Measurements from ENCODE around the gene TECTA. TPM values are rescaled to one million over a fixed set of nuclear protein-coding genes. Genes with fewer than 3 reads are reported as not detected.

TECTA gene
- total RNA-seq, 1 experiment from 2014 or later: 0.37 TPM

DNA sequence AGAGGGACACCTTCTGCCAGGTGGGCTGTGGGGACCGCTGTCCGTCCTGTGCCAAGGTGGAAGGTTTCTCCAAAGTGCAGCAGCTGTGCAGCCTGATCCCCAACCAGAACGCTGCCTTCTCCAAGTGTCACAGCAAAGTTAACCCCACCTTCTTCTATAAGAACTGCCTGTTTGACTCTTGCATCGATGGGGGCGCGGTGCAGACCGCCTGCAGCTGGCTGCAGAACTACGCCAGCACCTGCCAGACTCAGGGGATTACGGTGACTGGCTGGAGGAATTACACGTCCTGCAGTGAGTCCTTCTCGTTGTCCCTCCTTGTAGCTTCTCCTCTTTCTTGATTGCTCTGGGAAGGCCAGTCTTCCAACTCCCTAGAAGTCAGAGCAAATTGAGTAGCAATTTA lies 44.8 kb downstream of the TECTA start:
- H3K4me3 Mint-ChIP-seq: no peak overlapping the region
- H3K27me3 Mint-ChIP-seq (ENCODE audit: low read depth): no peaks in the 10 kb centered on the region; the same call in 1 of the 2 replicates
- TF ChIP-seq, protein P1, sequence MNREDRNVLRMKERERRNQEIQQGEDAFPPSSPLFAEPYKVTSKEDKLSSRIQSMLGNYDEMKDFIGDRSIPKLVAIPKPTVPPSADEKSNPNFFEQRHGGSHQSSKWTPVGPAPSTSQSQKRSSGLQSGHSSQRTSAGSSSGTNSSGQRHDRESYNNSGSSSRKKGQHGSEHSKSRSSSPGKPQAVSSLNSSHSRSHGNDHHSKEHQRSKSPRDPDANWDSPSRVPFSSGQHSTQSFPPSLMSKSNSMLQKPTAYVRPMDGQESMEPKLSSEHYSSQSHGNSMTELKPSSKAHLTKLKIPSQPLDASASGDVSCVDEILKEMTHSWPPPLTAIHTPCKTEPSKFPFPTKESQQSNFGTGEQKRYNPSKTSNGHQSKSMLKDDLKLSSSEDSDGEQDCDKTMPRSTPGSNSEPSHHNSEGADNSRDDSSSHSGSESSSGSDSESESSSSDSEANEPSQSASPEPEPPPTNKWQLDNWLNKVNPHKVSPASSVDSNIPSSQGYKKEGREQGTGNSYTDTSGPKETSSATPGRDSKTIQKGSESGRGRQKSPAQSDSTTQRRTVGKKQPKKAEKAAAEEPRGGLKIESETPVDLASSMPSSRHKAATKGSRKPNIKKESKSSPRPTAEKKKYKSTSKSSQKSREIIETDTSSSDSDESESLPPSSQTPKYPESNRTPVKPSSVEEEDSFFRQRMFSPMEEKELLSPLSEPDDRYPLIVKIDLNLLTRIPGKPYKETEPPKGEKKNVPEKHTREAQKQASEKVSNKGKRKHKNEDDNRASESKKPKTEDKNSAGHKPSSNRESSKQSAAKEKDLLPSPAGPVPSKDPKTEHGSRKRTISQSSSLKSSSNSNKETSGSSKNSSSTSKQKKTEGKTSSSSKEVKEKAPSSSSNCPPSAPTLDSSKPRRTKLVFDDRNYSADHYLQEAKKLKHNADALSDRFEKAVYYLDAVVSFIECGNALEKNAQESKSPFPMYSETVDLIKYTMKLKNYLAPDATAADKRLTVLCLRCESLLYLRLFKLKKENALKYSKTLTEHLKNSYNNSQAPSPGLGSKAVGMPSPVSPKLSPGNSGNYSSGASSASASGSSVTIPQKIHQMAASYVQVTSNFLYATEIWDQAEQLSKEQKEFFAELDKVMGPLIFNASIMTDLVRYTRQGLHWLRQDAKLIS (CRISPR knock-in tag; IDR thresholded peaks at IDR 0.05; ENCODE audit: borderline replicate concordance): no peak
- TF ChIP-seq RELA (CRISPR knock-in tag; IDR thresholded peaks at IDR 0.05; ENCODE audit: borderline replicate concordance): no peak
- 0 out of 2 replicates have a peak, but pooled peaks cover 2% of the 10 kb centered on the region for H3K4me1 Mint-ChIP-seq
- POLR2A ChIA-PET: no interaction called here
- DNase-seq (ENCODE audit: low spot score): no peak
- no peak overlapping the region for H3K27ac Mint-ChIP-seq
- CTCF ChIA-PET: no interaction called here
- ATAC-seq: no peak
- H3K36me3 Mint-ChIP-seq: no peaks in the 10 kb centered on the region
- no peaks in the 10 kb centered on the region for H3K9me3 Mint-ChIP-seq

DNA sequence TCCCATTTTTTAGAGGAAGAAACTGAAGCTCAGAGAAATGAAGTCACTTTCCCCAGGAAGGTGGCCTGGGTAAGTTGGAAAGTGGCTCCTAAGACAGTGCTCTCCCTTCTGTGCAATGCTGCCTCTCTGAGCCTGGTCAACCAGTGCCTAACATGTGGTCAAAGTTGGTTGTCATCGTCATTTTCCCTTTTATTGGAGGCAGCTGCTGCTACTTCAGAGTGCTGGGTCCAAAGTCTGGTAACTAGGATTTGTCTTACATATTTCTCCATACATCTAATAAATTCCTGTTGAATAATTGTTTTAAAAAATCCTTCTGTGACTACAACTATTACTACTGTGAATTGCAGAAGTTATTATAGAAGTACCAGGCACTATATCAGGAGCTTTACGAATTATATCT lies 48.1 kb downstream of the TECTA start:
- no peak for DNase-seq (ENCODE audit: low spot score)
- no peak for ATAC-seq
- H3K27me3 Mint-ChIP-seq (ENCODE audit: low read depth): no peaks in the 10 kb centered on the region
- ChIA-PET POLR2A (no interaction called here), CTCF (interaction anchor here (1.1 to 2.3 kb wide), 2 partner anchors 45 to 46 kb away, joined by 3 to 7 read pairs; no protein-coding TSS in a partner anchor)
- TF ChIP-seq, protein P2, sequence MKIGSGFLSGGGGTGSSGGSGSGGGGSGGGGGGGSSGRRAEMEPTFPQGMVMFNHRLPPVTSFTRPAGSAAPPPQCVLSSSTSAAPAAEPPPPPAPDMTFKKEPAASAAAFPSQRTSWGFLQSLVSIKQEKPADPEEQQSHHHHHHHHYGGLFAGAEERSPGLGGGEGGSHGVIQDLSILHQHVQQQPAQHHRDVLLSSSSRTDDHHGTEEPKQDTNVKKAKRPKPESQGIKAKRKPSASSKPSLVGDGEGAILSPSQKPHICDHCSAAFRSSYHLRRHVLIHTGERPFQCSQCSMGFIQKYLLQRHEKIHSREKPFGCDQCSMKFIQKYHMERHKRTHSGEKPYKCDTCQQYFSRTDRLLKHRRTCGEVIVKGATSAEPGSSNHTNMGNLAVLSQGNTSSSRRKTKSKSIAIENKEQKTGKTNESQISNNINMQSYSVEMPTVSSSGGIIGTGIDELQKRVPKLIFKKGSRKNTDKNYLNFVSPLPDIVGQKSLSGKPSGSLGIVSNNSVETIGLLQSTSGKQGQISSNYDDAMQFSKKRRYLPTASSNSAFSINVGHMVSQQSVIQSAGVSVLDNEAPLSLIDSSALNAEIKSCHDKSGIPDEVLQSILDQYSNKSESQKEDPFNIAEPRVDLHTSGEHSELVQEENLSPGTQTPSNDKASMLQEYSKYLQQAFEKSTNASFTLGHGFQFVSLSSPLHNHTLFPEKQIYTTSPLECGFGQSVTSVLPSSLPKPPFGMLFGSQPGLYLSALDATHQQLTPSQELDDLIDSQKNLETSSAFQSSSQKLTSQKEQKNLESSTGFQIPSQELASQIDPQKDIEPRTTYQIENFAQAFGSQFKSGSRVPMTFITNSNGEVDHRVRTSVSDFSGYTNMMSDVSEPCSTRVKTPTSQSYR (CRISPR knock-in tag; IDR thresholded peaks at IDR 0.05): no peak
- TF ChIP-seq, protein P3, sequence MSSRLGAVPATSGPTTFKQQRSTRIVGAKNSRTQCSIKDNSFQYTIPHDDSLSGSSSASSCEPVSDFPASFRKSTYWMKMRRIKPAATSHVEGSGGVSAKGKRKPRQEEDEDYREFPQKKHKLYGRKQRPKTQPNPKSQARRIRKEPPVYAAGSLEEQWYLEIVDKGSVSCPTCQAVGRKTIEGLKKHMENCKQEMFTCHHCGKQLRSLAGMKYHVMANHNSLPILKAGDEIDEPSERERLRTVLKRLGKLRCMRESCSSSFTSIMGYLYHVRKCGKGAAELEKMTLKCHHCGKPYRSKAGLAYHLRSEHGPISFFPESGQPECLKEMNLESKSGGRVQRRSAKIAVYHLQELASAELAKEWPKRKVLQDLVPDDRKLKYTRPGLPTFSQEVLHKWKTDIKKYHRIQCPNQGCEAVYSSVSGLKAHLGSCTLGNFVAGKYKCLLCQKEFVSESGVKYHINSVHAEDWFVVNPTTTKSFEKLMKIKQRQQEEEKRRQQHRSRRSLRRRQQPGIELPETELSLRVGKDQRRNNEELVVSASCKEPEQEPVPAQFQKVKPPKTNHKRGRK (CRISPR knock-in tag; IDR thresholded peaks at IDR 0.05; ENCODE audit: borderline replicate concordance): no peak
- TF ChIP-seq GTF2I (CRISPR knock-in tag; conservative IDR thresholded peaks at IDR 0.05): no peak
- TF ChIP-seq, protein P4, sequence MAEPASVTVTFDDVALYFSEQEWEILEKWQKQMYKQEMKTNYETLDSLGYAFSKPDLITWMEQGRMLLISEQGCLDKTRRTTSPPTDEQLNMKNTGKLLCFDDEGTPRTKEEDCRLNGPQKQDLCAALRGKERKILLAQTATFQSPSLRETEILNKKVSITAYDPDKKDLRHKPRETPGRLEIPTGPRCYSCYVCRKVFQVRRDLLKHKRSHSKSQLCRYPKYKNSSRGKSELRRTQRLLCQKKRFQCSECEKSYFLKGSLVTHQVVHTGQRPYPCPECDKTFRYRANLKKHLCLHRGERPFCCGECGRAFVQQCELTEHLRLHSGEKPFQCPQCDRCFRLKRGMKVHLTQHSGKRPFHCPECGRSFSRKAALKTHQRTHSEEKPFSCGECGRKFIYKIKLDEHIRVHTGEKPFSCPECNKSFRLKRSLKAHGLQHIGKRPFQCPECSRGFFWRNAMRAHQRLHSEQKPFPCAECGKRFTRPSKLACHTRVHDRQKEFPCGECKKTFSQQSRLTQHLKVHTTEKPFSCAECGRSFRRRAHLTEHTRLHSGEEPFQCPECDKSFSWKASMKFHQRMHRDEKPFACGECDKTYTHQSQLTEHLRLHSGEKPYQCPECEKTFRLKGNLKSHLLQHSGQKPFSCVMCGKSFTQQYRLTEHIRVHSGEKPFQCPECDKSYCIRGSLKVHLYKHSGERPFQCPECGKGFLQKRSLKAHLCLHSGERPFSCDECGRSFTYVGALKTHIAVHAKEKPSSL (CRISPR knock-in tag; conservative IDR thresholded peaks at IDR 0.05): no peak
- no peak overlapping the region for H3K27ac Mint-ChIP-seq
- H3K4me3 Mint-ChIP-seq: no peak overlapping the region
- H3K4me1 Mint-ChIP-seq: 0 out of 2 replicates have a peak, but pooled peaks cover under 1% of the 10 kb centered on the region
- H3K9me3 Mint-ChIP-seq: no peaks in the 10 kb centered on the region
- H3K36me3 Mint-ChIP-seq: no peaks in the 10 kb centered on the region

DNA sequence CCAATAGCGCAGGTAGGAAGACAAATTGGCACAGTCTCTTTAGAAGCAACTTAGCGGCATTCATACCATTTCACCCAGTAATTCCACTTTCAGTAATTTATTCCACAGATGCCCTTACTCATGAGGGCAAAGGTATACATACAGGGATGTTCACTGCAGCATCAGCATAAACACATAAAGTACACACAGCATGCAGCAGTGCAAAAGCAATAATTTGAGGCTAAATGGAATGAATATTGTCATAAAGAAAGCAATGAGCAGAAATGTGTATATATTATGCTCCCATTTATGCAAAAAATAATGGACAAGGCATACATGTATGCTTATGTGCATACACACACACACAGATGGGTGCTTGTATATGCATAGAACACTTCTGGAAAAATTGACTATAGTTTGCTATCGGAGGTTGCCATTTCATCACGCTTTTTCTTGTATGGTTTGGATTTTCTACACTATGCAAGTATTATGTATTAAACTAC lies 50.2 kb downstream of the TECTA start:
- no peak overlapping the region for H3K4me3 Mint-ChIP-seq
- ChIA-PET POLR2A (no interaction called here), CTCF (interaction anchor here (0.6 to 3.0 kb wide), 3 partner anchors 48 to 854 kb away, joined by 4 to 6 read pairs (median 4); no protein-coding TSS in a partner anchor)
- DNase-seq (ENCODE audit: low spot score) (no peak), ATAC-seq (no peak)
- H3K9me3 Mint-ChIP-seq: no peaks in the 10 kb centered on the region
- no peak for TF ChIP-seq PRRX2 (CRISPR knock-in tag; IDR thresholded peaks at IDR 0.05)
- TF ChIP-seq, protein P5, sequence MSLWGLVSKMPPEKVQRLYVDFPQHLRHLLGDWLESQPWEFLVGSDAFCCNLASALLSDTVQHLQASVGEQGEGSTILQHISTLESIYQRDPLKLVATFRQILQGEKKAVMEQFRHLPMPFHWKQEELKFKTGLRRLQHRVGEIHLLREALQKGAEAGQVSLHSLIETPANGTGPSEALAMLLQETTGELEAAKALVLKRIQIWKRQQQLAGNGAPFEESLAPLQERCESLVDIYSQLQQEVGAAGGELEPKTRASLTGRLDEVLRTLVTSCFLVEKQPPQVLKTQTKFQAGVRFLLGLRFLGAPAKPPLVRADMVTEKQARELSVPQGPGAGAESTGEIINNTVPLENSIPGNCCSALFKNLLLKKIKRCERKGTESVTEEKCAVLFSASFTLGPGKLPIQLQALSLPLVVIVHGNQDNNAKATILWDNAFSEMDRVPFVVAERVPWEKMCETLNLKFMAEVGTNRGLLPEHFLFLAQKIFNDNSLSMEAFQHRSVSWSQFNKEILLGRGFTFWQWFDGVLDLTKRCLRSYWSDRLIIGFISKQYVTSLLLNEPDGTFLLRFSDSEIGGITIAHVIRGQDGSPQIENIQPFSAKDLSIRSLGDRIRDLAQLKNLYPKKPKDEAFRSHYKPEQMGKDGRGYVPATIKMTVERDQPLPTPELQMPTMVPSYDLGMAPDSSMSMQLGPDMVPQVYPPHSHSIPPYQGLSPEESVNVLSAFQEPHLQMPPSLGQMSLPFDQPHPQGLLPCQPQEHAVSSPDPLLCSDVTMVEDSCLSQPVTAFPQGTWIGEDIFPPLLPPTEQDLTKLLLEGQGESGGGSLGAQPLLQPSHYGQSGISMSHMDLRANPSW (CRISPR knock-in tag; conservative IDR thresholded peaks at IDR 0.05; ENCODE audit: low read depth): no peak
- TF ChIP-seq SP1 (CRISPR knock-in tag; conservative IDR thresholded peaks at IDR 0.05): no peak
- TF ChIP-seq ZNF263 (CRISPR knock-in tag; IDR thresholded peaks at IDR 0.05; ENCODE audit: low read depth): no peak
- TF ChIP-seq KAT7 (CRISPR knock-in tag; IDR thresholded peaks at IDR 0.05; ENCODE audit: borderline replicate concordance): no peak
- TF ChIP-seq ZNF396 (CRISPR knock-in tag; IDR thresholded peaks at IDR 0.05; ENCODE audit: borderline replicate concordance): no peak
- TF ChIP-seq ZNF232 (CRISPR knock-in tag; IDR thresholded peaks at IDR 0.05): no peak
- no peak for TF ChIP-seq NFYB (CRISPR knock-in tag; conservative IDR thresholded peaks at IDR 0.05; ENCODE audit: low read depth)
- TF ChIP-seq FOXK1 (CRISPR knock-in tag; IDR thresholded peaks at IDR 0.05): no peak
- TF ChIP-seq ELF4 (CRISPR knock-in tag; IDR thresholded peaks at IDR 0.05; ENCODE audit: low read depth): no peak
- TF ChIP-seq IRF2 (CRISPR knock-in tag; IDR thresholded peaks at IDR 0.05; ENCODE audit: borderline replicate concordance, low read depth): no peak
- TF ChIP-seq FOXP1 (CRISPR knock-in tag; IDR thresholded peaks at IDR 0.05; ENCODE audit: borderline replicate concordance): no peak
- no peak for TF ChIP-seq ZNF121 (CRISPR knock-in tag; IDR thresholded peaks at IDR 0.05)
- H3K36me3 Mint-ChIP-seq: no peaks in the 10 kb centered on the region
- H3K27me3 Mint-ChIP-seq (ENCODE audit: low read depth): no peaks in the 10 kb centered on the region
- peaks cover 7% of the 10 kb centered on the region for H3K4me1 Mint-ChIP-seq
- no peak overlapping the region for H3K27ac Mint-ChIP-seq

All from WTC11 (cell line).